HK-2 (cell line): ENCODE measurements around the gene SDK1.

Source experiments
- DNase-seq: peaks from one replicate; pipeline ENCODE4 v3.0.0-alpha.2; 2018; ENCODE audit not compliant: unreplicated experiment

SDK1 gene

DNA sequence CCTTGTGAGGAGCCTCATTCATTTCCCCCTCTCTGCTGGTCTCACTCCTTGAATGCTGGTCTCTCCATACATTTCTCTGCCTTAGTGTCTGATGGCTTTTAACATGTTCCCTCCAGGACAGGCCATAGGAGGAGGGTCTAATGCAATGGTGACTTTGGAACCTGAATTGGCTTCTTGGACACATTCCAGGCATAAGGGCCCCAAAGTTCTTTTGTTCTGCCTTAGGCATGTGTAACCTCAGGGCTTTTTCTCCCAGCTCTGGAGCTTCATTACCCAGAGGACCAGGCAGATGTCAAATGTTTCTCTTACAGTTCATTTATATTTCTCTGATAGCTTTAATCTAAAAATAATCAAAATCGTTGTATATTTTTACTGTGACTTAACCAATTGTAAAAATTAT, 162.6 kb downstream of the SDK1 start:
- no peak for DNase-seq

DNA sequence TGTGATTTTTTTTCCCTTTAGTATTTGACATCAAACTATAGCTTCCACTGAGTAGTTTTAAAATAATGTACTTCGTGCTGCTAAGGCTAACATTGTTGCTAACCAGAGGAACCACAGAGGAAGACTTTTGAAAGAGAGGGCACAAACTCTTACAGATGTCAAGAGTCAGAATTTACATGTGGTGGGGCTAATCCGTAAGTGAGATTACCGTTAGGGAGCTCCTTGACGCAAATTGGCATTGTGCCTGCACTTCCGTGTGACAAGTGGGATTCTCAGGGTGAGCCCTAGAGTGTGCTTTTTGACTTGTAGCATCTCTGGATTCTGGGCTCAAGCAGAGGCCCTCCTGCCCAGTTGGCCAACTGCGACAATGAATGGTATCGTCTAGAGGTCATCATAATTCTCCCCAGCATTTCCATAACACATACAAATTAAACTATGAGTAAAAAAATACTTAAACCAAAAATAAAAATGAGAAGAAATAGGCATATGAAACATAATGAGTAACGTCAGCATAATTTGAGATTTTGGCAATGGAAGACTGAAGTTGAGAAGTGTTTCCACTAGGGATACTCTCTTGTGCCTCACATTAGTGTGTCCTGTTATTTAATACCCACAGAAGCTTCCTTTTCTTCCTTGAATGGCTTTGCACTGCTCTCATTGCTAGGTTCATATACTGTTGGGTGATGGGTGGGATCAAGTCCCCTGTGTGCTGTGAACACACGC, 164.0 kb downstream of the SDK1 start:
- DNase-seq, result no peak

DNA sequence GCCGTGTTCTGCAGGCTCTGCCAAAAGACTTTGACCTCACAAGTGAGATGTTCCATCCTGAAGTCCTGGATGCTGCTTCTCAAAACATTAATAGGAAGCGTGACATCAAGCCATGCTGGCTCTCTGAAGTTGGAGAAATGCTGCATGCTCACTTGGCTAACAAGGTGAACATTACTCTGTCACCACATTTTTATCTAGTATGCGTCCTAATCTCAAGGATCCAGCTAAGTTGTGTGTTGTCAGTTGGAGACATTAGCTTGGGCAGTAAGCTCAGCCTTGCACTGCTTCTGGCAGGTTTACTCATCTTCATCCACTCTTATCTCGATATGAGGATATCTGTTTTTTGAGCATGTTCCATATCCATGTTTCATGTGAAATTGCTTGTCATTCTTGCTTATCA, 165.2 kb downstream of the SDK1 start:
- DNase-seq, result no peak

DNA sequence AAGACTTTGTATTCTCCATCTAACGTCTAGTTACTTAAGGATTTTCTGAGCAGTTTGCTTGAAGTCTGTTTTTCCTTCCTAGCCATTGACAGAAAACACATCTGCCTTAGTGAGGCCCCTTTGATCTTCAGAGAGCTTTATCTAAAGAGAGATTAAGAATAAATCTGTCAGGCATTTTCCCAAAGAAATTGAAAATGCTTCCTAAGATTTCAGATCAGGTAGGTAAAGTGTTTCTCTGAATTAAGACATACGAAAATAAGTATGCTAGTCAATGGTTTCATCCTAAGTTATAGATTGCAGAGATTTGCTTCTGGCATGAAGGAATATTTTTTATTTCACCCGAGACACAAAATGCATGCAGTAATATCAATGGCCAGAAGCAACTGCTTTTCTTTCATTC, 168.6 kb downstream of the SDK1 start:
- no peak for DNase-seq

DNA sequence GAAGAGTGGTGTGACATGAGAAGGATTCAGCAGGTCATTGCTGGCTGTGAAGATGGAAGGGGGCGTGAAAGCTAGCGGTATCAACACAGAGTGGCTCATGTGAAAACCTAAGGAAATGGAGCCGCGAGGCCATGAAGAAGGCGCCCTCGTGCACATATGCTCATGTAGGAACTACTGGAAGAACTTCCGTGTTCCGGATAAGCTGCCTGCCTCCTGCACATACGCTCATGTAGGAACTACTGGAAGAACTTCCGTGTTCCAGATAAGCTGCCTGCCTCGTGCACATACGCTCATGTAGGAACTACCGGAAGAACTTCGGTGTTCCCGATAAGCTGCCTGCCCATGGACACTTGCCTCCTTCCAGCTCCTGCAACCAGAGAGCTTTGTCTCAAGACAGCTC, 179.1 kb downstream of the SDK1 start:
- DNase-seq, result no peak

DNA sequence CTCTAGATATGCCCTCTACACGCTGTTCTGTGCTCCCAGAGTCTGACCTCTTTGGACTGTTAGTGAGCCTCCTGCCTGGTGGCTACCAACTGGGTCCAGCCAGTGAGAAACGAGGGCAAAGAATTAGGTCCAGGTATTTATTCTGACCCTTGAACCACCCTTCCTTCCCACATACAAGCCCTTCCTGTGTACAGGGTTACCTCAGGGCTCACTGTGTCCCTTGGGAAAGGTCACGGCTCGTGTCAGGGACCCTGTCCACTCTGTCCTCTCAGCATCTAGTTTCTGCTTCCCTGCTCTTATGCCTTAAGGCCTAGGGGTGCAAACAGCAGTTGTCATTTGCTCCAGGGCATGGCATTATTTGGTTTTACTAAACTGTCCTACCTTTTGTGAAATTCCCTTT, 180.4 kb downstream of the SDK1 start:
- no peak for DNase-seq

DNA sequence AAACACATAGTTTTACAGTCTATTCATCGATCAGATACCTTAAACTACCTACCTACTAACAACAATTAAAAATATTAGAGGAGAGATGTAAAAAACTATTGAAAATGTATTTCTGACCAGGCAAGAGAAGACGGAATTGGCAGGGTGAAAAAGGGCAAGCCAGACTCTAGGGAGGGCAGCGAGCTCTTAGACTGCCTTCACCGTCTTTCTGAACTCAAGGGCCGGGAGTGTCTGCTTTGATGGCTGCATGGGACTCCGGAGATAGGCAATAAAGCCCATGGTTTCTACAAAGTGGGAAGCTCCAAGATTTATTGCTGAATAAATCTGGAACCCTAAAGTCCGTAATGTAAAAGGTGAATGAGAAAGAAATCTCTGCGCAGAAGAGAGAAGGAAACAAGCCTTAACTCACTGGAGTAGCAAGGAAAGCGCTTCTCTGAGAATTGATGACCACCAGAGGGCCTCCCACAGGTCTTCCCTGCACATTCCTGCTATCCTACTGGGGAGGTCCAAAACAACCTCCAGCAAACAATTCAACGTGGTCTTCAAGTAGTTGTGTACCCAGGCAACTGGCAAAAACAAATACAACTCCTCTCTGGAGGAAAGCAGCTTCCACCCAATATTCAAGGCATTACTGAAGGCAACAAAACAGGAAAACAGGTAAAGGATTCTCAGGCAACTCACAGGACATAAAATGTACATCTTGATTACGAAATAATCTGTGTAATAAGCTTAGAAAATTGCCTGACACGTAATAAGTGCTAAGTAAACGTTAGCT, 181.3 kb downstream of the SDK1 start:
- peak; percentile 20 for DNase-seq

DNA sequence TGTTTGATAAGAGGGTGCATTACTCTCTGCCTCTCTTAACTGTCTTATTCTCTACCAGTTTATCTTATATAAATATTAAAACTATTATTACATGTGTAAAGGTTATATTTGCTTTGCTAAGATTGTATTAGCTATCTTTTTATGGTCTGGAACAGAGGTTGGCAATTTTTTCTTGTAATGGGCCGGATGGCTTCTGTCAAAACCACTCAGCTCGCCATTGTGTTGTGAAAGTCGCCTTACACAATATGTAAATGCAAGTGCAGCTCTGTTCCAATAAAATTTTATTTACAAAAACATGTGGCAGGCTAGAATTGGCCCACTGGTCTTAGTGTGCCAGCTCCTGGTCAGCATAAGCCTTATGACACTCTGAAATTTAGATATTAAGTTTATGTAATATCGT, 185.8 kb downstream of the SDK1 start:
- no peak for DNase-seq

DNA sequence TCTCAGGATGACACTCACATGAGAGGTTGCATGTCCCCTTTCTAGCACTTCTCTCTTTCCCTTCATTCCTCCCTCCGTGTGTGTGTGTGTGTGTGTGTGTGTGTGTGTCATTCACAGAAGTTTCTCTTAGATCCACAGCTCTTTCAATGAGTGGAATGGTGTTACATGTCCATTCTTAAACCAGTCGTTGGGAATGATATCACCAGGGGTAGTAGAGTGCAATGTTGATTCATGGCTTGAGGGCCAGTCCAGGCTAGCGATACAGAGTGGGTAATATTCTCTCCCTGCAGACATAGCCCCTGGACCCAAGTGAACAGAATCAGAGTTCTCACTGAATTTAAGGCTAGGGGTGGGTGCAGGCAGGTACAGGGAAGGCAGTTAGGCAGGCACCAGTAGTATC, 187.8 kb downstream of the SDK1 start:
- no peak for DNase-seq

DNA sequence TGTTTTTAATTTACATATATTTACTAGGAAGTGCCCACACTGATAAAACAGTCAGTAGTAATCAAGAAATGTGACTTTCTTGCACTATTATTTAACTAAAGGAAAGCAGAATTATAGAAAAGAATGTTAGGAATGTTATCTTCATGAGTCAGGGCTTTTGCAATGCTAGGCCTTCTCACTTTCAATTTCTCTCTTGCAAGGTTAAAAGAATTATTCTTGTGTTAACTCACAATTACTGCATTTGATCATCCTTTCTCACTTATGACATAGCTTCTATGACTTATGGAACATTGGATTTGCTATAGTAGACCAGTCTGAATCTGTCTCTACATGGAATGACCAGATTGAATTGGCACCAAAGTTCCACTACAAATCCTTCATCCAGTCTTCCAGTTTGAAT, 192.4 kb downstream of the SDK1 start:
- DNase-seq, result no peak

DNA sequence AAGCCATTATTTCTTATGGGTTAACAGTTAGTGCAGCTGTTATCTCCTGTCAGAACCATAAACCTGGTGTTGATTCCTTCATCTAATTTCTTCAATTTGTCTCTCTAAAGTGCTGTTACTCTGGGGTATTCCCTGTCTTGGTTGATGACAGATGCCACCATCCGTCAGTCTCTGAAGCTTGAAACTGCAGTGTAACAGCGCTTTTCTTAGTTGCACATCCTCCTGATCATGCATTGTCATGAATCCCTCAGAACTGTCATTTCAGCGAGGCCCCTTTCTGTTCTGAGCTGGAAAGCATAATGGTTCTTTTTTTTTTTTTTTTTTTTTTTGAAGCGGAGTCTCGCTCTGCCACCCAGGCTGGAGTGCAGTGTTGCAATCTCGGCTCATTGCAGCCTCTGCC, 193.9 kb downstream of the SDK1 start:
- DNase-seq, result no peak

DNA sequence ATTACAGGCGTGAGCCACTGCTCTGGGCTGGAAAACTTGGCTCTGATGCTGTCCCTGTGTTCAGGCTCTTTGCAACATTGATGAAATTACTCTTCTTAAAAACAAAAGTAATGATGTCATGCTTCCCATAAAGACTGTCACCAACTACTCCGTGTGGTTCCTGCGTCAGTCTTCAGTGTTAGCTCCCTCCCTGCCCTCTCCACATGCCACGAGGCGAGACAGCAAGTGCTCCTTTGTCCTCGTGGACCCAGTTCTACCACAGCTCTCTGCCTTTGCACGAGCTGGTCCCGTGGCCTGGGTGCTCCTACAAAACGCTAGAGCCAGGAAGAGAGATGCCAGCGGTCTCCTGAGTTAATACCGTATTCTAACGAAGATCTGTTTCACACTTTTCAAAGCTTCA, 194.5 kb downstream of the SDK1 start:
- DNase-seq, result no peak

DNA sequence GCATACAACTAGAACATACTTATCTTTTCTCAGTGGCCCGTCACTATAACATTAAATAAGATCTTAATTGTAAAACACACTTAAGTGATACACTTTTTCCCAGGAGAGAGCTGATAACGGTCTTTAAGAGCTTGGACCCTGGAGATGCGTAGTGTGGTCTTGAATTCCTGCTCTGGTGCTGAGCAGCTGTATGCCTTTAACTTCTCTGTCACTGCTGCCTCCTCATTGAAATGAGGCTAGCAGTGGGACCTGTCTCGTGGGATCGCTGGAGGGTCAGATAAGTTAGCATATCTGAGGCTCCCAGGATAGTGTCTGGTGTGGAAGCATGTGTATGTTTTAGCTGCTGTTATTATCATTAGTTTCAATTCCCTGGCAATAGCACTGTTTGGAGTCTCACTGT, 194.9 kb downstream of the SDK1 start:
- no peak for DNase-seq

DNA sequence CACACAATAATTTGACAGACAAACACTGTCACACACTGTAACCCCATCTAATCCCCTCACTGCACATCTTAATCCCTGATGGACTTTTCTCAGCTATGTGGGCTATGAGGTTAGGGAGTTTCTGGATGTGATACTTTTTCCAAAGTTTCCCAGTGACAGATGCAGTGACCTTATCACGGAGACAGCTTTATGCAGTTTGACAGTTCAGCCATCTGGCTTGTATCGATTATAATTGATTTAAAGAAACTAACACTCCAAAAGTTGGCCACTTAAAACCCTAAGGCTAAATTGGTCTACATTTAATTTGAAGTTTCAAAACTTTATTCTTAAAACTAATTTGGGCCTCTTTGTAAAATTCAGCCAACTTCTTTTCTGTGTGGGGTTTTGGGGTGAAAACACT, 196.7 kb downstream of the SDK1 start:
- DNase-seq, result no peak

DNA sequence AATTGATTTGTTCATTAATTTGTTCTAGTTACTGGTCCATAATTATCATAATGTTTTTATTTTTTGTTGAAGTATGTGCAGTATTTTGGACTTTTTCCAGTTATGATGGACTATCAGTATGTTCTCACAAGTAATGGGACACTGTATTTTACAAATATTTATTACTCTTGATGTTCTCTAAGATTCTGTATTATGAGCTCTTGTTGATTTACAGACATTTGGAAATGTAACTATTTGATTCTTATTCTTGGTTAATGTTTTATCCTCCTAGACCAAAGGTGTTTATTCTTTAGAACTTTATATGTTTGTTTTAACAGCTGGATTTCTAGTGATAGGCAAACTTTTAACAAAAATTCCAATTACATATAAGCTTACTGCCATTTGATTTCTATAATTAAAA, 200.6 kb downstream of the SDK1 start:
- no peak for DNase-seq

DNA sequence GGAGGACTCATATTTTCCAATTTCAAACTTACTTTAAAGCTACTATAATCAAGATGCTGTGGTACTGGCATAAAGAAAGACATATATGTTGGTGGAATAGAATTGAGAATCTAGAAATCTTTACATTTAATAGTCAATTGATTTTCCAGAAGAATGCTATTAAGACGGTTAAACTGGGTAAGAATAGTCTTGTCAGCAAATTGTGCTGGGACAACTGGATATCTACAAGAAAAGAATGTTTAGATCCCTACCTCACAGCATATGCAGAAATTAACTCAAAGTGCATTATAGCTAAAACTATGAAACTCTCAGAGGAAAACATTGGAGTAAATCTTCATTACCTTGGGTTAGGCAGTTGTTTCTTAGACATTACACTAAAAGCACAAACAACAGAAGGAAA, 203.3 kb downstream of the SDK1 start:
- DNase-seq, result no peak

DNA sequence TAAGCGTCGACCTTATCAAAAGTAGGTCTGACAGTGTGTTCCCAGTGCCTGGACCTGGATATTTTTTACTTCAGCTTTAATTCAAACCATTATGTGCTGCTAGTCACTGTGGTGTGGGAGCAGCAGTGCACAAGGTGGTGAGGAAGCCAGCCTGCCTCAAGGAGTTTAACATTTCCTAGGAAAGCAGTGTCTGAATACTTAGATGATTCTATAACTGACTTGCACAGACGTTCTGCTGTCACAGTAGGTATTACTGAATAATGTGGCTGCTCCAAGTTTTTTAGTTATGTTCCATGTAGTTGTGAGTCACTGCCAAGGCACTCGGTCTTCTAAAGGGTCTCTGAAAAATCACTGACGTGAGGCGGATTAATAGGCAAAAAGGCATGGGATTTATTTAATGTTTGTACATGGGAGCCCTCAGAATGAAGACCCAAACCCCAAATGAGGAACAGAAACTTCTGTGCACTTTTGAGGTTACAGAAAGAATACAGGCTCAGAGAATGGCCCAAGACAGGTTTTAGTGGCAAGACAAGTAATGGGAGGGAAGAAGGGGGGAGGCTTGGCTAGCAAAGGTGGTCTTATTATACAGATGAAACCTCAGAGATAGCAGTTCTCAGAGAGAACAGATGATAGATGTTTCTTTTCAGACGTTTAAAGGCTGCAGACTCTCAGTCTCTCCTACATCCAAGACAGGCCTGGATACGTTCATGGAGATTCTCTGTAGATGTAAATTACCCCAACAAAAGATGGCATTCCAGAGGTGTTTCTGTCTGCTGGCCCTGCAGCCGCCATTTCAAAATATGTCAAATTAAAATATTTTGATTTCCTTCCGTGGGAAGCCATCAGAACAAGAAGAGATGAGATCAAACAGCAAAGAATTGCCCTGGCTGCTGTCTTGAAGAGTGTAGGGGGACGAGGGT, 209.3 kb downstream of the SDK1 start:
- DNase-seq, result no peak

DNA sequence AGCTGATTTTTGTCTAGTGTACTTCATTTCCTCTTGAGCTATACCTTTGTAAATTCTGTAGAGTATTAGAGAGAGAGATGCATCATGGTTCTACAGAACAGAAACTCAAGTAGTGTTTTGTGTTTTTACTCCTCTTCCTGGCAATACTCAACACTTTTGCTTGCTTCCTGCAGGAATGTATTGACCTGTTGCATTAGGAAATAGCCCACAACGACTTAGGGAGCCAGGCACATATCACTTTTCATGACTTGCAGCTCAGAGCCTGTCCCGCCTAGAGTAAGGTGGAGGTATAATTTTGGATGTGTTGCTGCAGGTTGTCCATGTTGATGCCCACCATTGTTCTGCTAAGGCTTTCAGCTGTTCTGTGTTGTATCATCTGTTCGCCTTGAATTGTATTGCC, 216.3 kb downstream of the SDK1 start:
- no peak for DNase-seq

DNA sequence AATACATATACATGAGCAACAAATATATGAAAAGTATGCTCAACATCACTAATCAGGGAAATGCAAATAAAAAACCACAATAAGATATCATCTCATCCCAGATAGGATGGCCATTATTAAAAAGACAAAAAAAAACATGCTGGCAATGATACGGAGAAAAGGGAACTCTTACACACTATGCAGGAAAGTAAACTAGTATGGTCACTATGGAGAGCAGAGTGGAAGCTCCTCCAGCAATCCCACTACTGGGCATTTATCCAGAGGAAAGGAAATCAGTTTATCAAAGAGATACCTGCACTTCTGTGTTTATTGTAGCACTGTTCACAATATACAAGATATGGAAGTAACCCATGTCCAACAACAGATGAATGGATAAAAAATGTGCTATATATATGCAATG, 217.5 kb downstream of the SDK1 start:
- DNase-seq, result no peak

DNA sequence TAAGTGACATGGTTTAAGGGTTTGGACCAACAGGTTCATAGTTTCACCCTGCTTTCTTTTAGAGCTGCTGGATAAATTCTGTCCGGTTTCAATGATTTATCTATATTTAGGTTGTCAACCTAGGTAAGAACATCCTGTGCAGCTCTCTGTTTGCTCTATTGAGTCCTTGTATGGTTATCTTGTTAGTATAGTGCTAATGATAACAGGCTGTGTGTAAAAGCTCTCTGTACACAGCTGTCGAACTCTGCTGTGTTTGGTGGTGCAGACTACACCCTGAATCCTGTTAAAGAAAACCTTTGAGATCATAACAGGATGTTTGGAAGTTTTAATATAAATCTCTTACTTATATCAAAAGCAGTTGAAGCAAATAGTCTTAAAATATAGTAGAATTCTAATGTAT, 219.2 kb downstream of the SDK1 start:
- no peak for DNase-seq

DNA sequence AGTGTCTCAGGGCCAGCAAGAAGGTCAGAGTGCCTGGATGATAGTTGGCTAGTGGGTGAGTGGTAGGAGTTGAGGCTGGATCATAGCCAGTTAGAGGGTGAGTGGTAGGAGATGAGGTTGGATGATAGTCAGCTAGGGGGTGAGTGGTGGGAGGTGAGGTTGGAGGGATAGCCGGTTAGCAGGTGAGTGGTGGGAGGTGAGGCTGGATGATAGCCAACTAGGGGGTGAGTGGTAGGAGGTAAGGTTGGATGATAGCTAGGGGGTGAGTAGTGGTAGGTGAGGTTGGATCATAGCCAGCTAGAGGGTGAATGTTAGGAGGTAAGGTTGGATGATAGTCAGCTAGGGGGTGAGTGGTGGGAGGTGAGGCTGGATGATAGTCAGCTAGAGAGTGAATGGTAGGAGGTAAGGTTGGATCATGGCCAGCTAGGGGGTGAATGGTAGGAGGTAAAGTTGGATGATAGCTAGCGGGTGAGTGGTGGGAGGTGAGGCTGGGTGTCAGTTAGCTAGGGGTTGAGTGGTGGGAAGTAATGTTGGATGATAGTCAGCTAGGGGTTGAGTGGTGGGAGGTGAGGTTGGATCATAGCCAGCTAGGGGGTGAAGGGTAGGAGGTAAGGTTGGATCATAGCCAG, 226.6 kb downstream of the SDK1 start:
- DNase-seq, result no peak

DNA sequence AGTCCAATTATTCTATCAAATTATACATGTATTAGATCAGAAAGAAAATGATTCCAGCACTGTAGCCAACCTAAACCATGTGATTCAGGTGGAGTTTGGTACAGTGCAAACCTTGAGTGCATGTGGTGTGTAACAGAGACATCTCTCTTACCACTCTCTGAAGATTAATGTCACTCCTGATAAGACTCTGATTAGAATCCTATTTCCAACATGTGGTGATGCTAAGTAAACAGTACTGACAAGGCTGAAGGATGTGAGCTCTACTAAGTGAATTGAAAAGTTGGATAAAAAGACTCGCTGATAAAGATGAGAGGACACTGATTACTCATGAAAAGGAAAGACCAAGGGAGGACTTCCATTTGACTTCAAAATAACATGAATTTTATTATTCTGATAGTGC, 232.0 kb downstream of the SDK1 start:
- no peak for DNase-seq
